Right atrium auricular region (tissue), 2 donors: ENCODE results near the gene TCERG1. TPM values are rescaled to one million over a fixed set of nuclear protein-coding genes. Genes with fewer than 3 reads are reported as not detected.
A peak's percentile ranks its signal among the peaks of the same experiment; 100 is the strongest.

ENCODE experiments used
- DNase-seq: peaks from one replicate; pipeline ENCODE4 v3.0.0-alpha.2; 2019; ENCODE audit warnings: low spot score
- H3K27ac ChIP-seq, 2 donors: fragments of 200-600 bp; sonication (generic); 1 replicate in 1 of 2; 2 replicates in 1 of 2; pipeline ENCODE4 v1.5.1; 2016 to 2019
- H3K27me3 ChIP-seq, 2 donors: fragments of 200-600 bp; sonication (generic); one replicate each; pipeline versions ENCODE4 v1.5.1 to v1.6.0; 2017 to 2019
- H3K36me3 ChIP-seq: fragments of 200-600 bp; sonication (generic); one replicate; pipeline ENCODE4 v1.5.1; 2016
- H3K4me1 ChIP-seq, 2 donors: fragments of 200-600 bp; sonication (generic); one replicate each; pipeline versions ENCODE4 v1.5.1 to v1.6.0; 2017 to 2019
- H3K4me3 ChIP-seq, 2 donors: fragments of 200-600 bp; sonication (generic); 1 replicate in 1 of 2; 2 replicates in 1 of 2; pipeline ENCODE4 v1.5.1; 2017 to 2019; ENCODE audit warnings: mild to moderate bottlenecking in 1 of 2, moderate library complexity in 1 of 2
- H3K9me3 ChIP-seq, 2 donors: fragments of 200-600 bp; sonication (generic); one replicate each; pipeline ENCODE4 v1.5.1; 2019
- CTCF ChIP-seq, 2 donors: fragments of 200-600 bp; sonication (generic); IDR thresholded peaks; one replicate each; pipeline ENCODE4 v1.5.1; 2019; ENCODE audit warnings: antibody characterized with exemption in 2 of 2
- total RNA-seq, 2 donors: library from RNA; depleted of rRNA; stranded (reverse); fragments of >200 nt; gene quantifications; one replicate each; pipeline ENCODE4 v1.1.0, GENCODE V29; 2016

Gene TCERG1
- total RNA-seq, 2 donors from 2014 or later, result 19.1 to 20.5 TPM

GRCh38 chr5:146457431-146457830 is 10.3 kb downstream of the TCERG1 start:
- peaks cover 48% of the 10 kb centered on the region for H3K36me3 ChIP-seq
- no peak for TF ChIP-seq CTCF (IDR thresholded peaks at IDR 0.05)

GRCh38 chr5:146458894-146459293 is 11.8 kb downstream of the TCERG1 start:
- Histone ChIP-seq H3K27me3 (no peaks in the 10 kb centered on the region), H3K36me3 (peaks cover 55% of the 10 kb centered on the region), H3K9me3 (no peaks in the 10 kb centered on the region), H3K4me3 (no peak overlapping the region), H3K4me1 (no peaks in the 10 kb centered on the region), H3K27ac (no peak overlapping the region)
- no peak for TF ChIP-seq CTCF (IDR thresholded peaks at IDR 0.05)
- no peak for DNase-seq

More at GRCh38 chr5:146457431-146457830, 10.3 kb downstream of the TCERG1 start:
- Histone ChIP-seq H3K4me3 (no peak overlapping the region), H3K27ac (no peak overlapping the region), H3K4me1 (no peaks in the 10 kb centered on the region), H3K27me3 (no peaks in the 10 kb centered on the region), H3K9me3 (no peaks in the 10 kb centered on the region)
- DNase-seq, result no peak

- DNase-seq, result no peak
- H3K36me3 ChIP-seq, result peaks cover 54% of the 10 kb centered on the region
- no peak overlapping the region for H3K27ac ChIP-seq
- TF ChIP-seq CTCF (IDR thresholded peaks at IDR 0.05), result no peak
- H3K27me3 ChIP-seq, result no peaks in the 10 kb centered on the region
- H3K9me3 ChIP-seq, result no peaks in the 10 kb centered on the region
- H3K4me1 ChIP-seq, result no peaks in the 10 kb centered on the region
- H3K4me3 ChIP-seq, result no peak overlapping the region
Observed at GRCh38 chr5:146461319-146461718, 14.2 kb downstream of the TCERG1 start.

- Histone ChIP-seq H3K27ac (no peak overlapping the region), H3K27me3 (no peaks in the 10 kb centered on the region), H3K36me3 (peaks cover 38% of the 10 kb centered on the region), H3K4me3 (no peak overlapping the region), H3K9me3 (no peaks in the 10 kb centered on the region), H3K4me1 (no peaks in the 10 kb centered on the region)
- TF ChIP-seq CTCF (IDR thresholded peaks at IDR 0.05), result no peak
- DNase-seq, result no peak
Observed at GRCh38 chr5:146463446-146463845, 16.3 kb downstream of the TCERG1 start.

GRCh38 chr5:146466521-146467349 is 19.6 kb downstream of the TCERG1 start:
- peaks cover 43% of the 10 kb centered on the region for H3K36me3 ChIP-seq

More at GRCh38 chr5:146466521-146467349, 19.6 kb downstream of the TCERG1 start:
- Histone ChIP-seq H3K9me3 (no peaks in the 10 kb centered on the region), H3K27ac (no peak overlapping the region), H3K4me3 (no peak overlapping the region), H3K27me3 (no peaks in the 10 kb centered on the region), H3K4me1 (no peaks in the 10 kb centered on the region)
- DNase-seq, result no peak
- peak in 1 of 2 donors; percentile 49 for TF ChIP-seq CTCF (IDR thresholded peaks at IDR 0.05)
